Stimulated activated CD8-positive, alpha-beta memory T cell treated with anti-CD3 and anti-CD28 coated beads, Interleukin-7, amount 100 ng/mL, for 24 hours (primary cell): ENCODE results near the gene HMGB4.

ENCODE experiments used
- DNase-seq: peaks from one replicate; pipeline ENCODE4 v3.0.0-alpha.2; 2020; ENCODE audit warnings: low read depth

The HMGB4 gene

GRCh38 chr1:33848205-33848937 lies 15.5 kb upstream of the HMGB4 start:
- no peak for DNase-seq

GRCh38 chr1:33849211-33849610 lies 14.7 kb upstream of the HMGB4 start:
- no peak for DNase-seq

- DNase-seq: no peak
Measured at GRCh38 chr1:33850481-33850880, 13.4 kb upstream of the HMGB4 start.

- DNase-seq: no peak
Measured at GRCh38 chr1:33852711-33853110, 11.2 kb upstream of the HMGB4 start.

DNA sequence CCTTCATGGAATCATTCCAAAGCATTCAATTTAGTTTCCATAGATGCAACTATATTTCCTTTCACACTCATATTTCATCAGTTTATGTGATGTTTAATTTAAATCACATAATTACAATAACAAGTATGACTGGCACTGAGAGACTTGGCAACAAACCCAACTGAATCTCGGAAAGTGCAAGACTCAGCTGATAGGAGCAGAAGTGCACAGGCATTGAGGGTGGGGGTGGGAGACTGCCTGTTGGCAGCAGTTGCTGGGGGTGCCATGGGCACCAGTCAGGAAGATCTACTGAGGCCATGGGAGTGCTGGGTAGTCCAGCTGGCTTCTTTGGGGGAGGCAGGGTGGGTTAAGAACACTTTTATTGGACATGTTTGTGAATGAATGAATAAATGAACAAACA lies 10.4 kb upstream of the HMGB4 start:
- no peak for DNase-seq

GRCh38 chr1:33854091-33854490 lies 9.8 kb upstream of the HMGB4 start:
- no peak for DNase-seq

DNA sequence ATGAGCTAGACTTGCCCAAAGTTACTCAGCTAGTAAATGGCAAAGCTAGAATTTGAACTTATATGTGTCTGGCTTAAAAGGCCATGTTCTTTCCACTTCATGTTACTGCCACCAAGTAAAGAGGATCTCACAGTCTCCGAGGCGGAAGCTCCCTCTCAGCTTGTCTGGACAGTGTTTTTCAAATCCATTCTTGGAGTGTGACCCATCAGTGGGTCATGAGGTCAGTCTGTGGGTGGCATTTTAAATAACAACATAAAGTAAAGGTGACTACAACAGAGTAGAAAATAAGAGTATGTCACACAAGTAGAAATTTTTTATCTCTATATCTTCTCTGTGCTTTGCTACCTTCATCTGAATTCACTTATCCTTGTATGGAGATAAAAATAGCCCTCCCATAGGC lies 3.2 kb upstream of the HMGB4 start:
- DNase-seq: no peak

- no peak for DNase-seq
Measured at GRCh38 chr1:33864460-33865389, 846 bp downstream of the HMGB4 start.

- DNase-seq: no peak
Measured at GRCh38 chr1:33866281-33866680, 2.4 kb downstream of the HMGB4 start.

DNA sequence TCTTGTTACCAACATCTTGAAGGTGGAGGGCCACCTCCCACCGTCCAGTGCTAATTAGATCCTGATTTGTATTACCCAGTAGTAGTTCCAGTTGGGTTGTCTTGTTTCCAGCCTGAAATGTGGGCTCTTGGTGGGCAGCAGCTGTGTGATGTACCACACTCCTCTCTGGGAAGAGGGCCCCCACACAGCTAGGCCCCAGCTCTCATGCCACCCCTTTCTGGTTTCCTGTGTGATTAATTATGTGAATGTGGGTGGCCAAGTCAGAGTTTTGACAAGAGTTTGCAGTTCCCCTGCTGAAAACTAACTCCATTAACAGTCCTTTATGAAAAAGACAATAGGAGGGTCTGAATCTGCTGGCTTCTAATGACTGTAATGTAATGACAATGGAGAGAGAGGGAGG lies 3.8 kb downstream of the HMGB4 start:
- DNase-seq: no peak

GRCh38 chr1:33872275-33872674 lies 8.4 kb downstream of the HMGB4 start:
- no peak for DNase-seq

GRCh38 chr1:33872683-33873082 lies 8.8 kb downstream of the HMGB4 start:
- DNase-seq: no peak

GRCh38 chr1:33874636-33875035 lies 10.8 kb downstream of the HMGB4 start:
- DNase-seq: no peak

DNA sequence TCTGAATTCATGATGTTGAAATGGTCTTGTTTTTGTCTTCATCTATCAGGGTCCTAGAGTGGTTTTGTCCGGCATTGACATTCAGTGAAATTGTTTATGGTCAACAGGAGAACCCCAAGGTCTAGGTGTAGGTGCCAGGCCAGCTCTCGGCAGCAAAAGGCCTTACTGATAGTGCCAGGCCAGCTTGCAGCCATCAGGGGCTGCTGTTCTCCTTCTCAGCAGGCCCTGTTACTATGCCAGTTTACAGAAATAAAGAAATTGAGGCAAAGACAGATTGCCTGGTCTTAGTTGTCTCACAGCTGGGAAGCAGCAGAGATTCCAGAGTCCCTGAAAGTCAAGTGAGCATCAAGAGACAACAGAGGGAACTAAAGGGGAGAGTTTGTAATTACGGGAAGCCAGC lies 12.0 kb downstream of the HMGB4 start:
- no peak for DNase-seq

DNA sequence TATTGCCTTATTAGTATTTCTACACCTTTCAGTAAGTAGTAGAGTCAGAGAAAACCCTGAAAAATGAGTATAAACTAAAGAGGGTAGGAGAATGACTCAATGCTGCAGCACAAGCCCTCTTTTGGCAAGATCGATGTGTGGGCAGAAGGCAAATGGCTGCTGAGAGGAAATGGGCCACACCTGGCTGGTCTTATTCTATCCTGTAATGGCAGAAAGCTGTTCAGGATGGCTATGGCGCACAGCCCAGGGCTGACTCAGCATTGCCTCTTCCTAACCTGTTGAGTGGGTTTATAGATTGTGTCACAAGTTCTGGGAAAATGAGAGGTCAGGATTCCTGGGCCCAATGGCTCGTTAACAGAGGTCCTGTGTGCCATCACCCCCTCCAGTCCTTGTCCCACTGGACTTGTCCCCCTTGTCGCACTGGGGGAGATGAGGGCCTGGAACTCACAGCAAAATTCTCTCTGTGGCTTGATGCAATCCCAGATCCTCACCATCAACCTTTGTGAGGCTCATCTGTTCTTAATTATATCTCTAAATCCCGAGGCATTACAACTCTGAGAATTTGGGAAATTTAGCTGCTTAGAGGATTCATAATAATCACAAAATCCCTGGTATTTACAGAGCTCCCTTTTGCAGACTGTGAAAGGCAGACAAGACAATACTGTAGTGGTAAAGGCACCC lies 13.2 kb downstream of the HMGB4 start:
- DNase-seq: no peak

DNA sequence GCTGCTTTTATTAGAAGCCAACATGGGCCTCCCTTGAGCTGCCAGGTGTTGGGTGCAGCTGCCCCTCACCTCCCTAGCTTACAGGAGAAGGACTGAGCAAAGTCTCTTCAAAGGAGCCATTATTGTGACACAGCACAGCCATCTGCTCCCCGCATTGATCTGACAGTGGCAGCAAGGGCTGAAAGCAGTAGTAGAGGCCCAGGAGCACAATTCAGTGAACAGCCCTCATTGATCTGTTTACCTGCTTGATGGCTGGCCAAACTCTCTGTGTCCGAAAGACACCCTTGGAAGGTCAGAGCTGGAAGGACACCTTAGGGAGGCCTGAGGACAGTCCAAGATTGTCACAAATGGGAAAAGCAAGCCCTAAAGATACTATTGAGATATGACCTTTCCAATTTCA lies 14.5 kb downstream of the HMGB4 start:
- no peak for DNase-seq

- DNase-seq: no peak
Measured at GRCh38 chr1:33880305-33880704, 16.4 kb downstream of the HMGB4 start.

- no peak for DNase-seq
Measured at GRCh38 chr1:33886496-33886895, 22.6 kb downstream of the HMGB4 start.

GRCh38 chr1:33893147-33893830 lies 29.4 kb downstream of the HMGB4 start:
- DNase-seq: no peak

GRCh38 chr1:33895396-33895795 lies 31.5 kb downstream of the HMGB4 start:
- DNase-seq: no peak

DNA sequence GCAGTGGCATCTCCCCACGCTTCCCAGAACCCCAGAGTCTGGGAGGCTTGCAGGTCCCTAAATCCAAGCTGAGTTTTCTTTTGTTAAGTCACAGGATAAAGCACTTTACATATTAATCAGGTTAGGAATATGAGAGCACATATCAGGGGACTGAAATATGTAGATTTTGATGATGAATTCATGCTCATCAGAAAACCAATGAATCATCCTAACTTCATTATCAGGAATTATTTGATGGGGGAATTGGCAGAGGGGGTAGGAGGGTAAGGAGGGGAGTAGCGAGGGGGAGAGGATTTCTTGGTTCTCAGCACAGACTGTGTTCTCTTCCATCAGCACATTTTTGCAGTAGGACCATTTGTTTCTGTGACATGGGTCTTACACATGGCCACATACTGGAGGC lies 32.1 kb downstream of the HMGB4 start:
- DNase-seq: no peak

- no peak for DNase-seq
Measured at GRCh38 chr1:33897092-33897725, 33.3 kb downstream of the HMGB4 start.
